Spleen (tissue), 11 donors: ENCODE data around the gene HOXB5. TPM values are rescaled to one million over a fixed set of nuclear protein-coding genes. Genes with fewer than 3 reads are reported as not detected.

Experiments used
- DNase-seq: peaks from one replicate; pipeline ENCODE4 v3.0.0-alpha.2; 2020
- H3K27ac ChIP-seq, 8 donors: fragments of 200-600 bp; sonication (generic) in 7 of 8; 1 replicate in 4 of 8; 2 replicates in 4 of 8; pipeline versions ENCODE4 v1.5.0 to v1.8.0; 2016 to 2021; ENCODE audit warnings: inconsistent platforms in 4 of 8, mild to moderate bottlenecking in 4 of 8, moderate library complexity in 1 of 8
- H3K27me3 ChIP-seq, 7 donors: fragments of 200-600 bp; sonication (generic) in 6 of 7; replicated peaks in 1 of 7; 1 replicate in 4 of 7; 2 replicates in 3 of 7; pipeline versions ENCODE4 v1.5.0 to v1.8.0; 2016 to 2021; ENCODE audit warnings: inconsistent platforms in 3 of 7, mild to moderate bottlenecking in 1 of 7
- H3K36me3 ChIP-seq, 6 donors: fragments of 200-600 bp; sonication (generic) in 5 of 6; 1 replicate in 4 of 6; 2 replicates in 2 of 6; pipeline versions ENCODE4 v1.5.0 to v1.8.0; 2016 to 2021; ENCODE audit warnings: inconsistent platforms in 2 of 6
- H3K4me1 ChIP-seq, 6 donors: fragments of 200-600 bp; sonication (generic) in 5 of 6; 1 replicate in 3 of 6; 2 replicates in 3 of 6; pipeline versions ENCODE4 v1.5.0 to v1.8.0; 2016 to 2021; ENCODE audit warnings: inconsistent platforms in 3 of 6
- H3K4me3 ChIP-seq, 8 donors: fragments of 200-600 bp; sonication (generic) in 7 of 8; 1 replicate in 4 of 8; 2 replicates in 4 of 8; pipeline versions ENCODE4 v1.5.0 to v1.8.0; 2016 to 2021; ENCODE audit warnings: inconsistent platforms in 4 of 8, mild to moderate bottlenecking in 4 of 8, moderate library complexity in 2 of 8
- H3K9me3 ChIP-seq, 8 donors: fragments of 200-600 bp; sonication (generic) in 7 of 8; 1 replicate in 4 of 8; 2 replicates in 4 of 8; pipeline versions ENCODE4 v1.5.0 to v1.8.0; 2016 to 2021; ENCODE audit warnings: inconsistent platforms in 4 of 8
- CTCF ChIP-seq, 11 experiments: fragments of 200-600 bp in 7 of 11; fragments of 450-650 bp in 4 of 11; sonication (generic) in 4 of 11; IDR thresholded peaks in 8 of 11; conservative IDR thresholded peaks in 3 of 11; 1 replicate in 7 of 11; 2 replicates in 4 of 11; pipeline versions ENCODE4 v1.4.0 to v1.8.0; 2016 to 2021; ENCODE audit warnings: antibody characterized with exemption in 11 of 11, inconsistent platforms in 4 of 11, mild to moderate bottlenecking in 1 of 11
- POLR2A ChIP-seq, 3 donors: fragments of 450-650 bp; IDR thresholded peaks; one replicate each; pipeline ENCODE4 v1.5.1; 2017; ENCODE audit warnings: antibody characterized with exemption in 3 of 3, mild to moderate bottlenecking in 1 of 3
- POLR2AphosphoS5 ChIP-seq, 3 donors: sonication (generic); formaldehyde crosslinking; IDR thresholded peaks; one replicate each; pipeline ENCODE4 v1.5.1; 2017; ENCODE audit warnings: antibody characterized with exemption in 3 of 3
- WGBS, 5 donors: extraction: QIAGEN DNeasy Blood & Tissue Kit in 3 of 5; methylation state at CpG; one replicate each; pipeline versions ENCODE4 v1.1.5 to v1.1.7; 2013 to 2018; 5-methylcytosine and 5-hydroxymethylcytosine counted together
- intact Hi-C: fragments of 100-400 bp; cut with DNase I; formaldehyde crosslinking; loops from one replicate; pipeline ENCODE4 v1.15.0; 2023; ENCODE audit warnings: low total_unique reads
- polyA plus RNA-seq, 3 donors: library from polyadenylated mRNA; stranded (reverse); fragments of 200-250 nt; gene quantifications; one replicate each; pipeline ENCODE4 v1.2.1, GENCODE V29; 2013
- total RNA-seq, 7 donors: library from RNA; depleted of rRNA in 3 of 7; stranded (reverse); fragments of >200 nt in 3 of 7; fragmentation: NEBNext Ultra II Directional in 4 of 7; extraction: Animal tissue kit (Norgen Biotek cat#: 25700) in 4 of 7; gene quantifications; one replicate each; pipeline versions ENCODE4 v1.1.0 to v1.2.1, GENCODE V29; 2016 to 2021
- donor health status: healthy with polysubstance abuse.
- donor health status: DM: no; HTN: no; CAD: no; lungs with moderate emphysema.
- donor health status: DM: no; HTN: no; CAD: no.
- donor health status: Bipolar disorder and iron deficiency.
- donor health status: healthy.
- donor health status: DM: no; HTN: no; CAD: no.
- donor health status: DM: yes; HTN: yes; CAD: no.

HOXB5 gene
- total and polyA plus RNA-seq, 10 donors, result 0.43 to 2.6 (median 1.1) TPM

DNA sequence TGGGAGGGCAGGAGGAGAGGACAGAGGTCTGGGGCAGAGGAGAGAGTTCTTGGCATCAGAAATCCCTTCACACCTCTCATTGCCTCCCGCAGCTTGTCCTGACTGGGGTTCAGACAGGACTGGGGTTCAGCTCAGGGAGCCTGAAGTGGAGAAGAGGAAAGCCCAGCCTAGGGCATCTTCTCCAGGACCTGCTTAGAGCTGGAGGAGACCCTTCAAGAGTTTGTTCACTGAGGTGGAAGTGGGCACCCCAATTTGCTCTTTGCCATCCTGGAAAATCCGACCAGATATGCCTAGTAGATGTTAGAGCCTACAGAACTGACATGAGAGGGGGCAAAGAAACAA lies 5.5 kb downstream of the HOXB5 start:
- no peaks in the 10 kb centered on the region for H3K9me3 ChIP-seq
- no peak for DNase-seq
- peak overlapping the region in 7 of 8 donors; percentile 39 to 85 (median 81) for H3K27ac ChIP-seq
- peaks cover 13 to 86% (median 44%) of the 10 kb centered on the region in 6 donors for H3K4me1 ChIP-seq
- intact Hi-C loops, result no loop called here
- WGBS, 5 donors, result 27 to 65% (median 48%) methylated on average over 2 of the region's 2 CpGs
- TF ChIP-seq POLR2A (IDR thresholded peaks at IDR 0.05) (no peak), POLR2AphosphoS5 (IDR thresholded peaks at IDR 0.05) (no peak), CTCF (IDR thresholded peaks at IDR 0.05 in 8 of 11, conservative IDR thresholded peaks at IDR 0.05 in 3 of 11) (no peak)
- H3K4me3 ChIP-seq, result peak overlapping the region in 1 of 8 donors; percentile 81
- peaks cover 0 to 100% (median 70%) of the 10 kb centered on the region in 7 donors for H3K27me3 ChIP-seq
- no peaks in the 10 kb centered on the region for H3K36me3 ChIP-seq

DNA sequence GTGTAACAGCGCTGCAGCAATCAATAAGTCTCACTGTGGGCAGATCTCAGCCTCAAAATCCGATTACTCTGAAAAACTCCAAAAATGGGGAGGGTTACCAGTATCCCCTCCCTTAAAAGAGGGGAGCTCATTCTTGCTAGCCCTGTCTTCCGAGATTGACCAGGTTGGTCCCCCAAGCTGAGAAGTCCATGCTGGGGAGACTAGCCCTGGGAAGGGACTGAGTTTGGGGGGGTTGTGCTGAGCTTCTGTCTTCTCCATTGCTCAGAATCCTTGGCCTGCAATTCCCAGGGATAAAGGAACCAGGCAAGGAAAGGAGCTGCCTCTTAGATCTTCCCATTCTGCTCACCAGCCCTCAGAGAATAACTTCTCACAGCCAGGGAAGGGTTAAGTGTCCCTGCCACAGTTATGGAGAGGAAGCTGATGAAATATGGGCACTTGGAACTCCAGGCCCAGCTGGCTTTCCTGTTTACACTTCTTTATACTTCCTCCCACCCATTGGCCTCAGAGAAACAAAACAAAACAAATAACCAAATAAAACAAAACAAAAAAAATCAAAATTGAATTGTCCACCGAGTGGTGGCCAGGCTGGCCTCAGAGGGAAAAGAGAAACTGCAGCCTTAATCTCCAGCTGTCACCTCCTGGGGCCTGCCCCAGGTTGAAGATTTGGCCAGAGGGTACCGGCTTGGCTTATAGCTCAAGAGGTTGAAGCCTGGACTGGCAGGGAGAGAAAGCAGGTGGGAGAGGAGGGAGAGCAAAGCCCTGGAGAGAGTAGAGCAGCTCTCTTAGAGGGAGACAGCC lies 6.1 kb downstream of the HOXB5 start:
- H3K27ac ChIP-seq, result peak overlapping the region; percentile 2 to 85 (median 78)
- no peak for TF ChIP-seq POLR2AphosphoS5 (IDR thresholded peaks at IDR 0.05)
- peak overlapping the region in 2 of 8 donors; percentile 9 to 81 for H3K4me3 ChIP-seq
- H3K4me1 ChIP-seq, result peaks cover 15 to 86% (median 44%) of the 10 kb centered on the region in 6 donors
- H3K27me3 ChIP-seq, result peaks cover 0 to 100% (median 70%) of the 10 kb centered on the region in 7 donors
- H3K36me3 ChIP-seq, result no peaks in the 10 kb centered on the region
- no peaks in the 10 kb centered on the region for H3K9me3 ChIP-seq
- no peak for DNase-seq
- WGBS, 5 donors, result 29 to 59% (median 34%) methylated on average over 5 of the region's 5 CpGs
- intact Hi-C loops, result no loop called here

GRCh38 chr17:48586355-48587258 lies 7.0 kb downstream of the HOXB5 start:
- no peak for DNase-seq
- intact Hi-C loops, result no loop called here
- Histone ChIP-seq H3K27ac (peak overlapping the region; percentile 35 to 85 (median 82)), H3K4me1 (peaks cover 15 to 86% (median 47%) of the 10 kb centered on the region in 6 donors), H3K27me3 (peaks cover 2 to 100% (median 70%) of the 10 kb centered on the region in 7 donors), H3K36me3 (no peaks in the 10 kb centered on the region), H3K9me3 (no peaks in the 10 kb centered on the region), H3K4me3 (peak overlapping the region; percentile 35 to 81 (median 54))
- 11 to 19% (median 12%) methylated on average over 34 of the region's 34 CpGs for WGBS, 5 donors
- no peak for TF ChIP-seq CTCF (IDR thresholded peaks at IDR 0.05 in 8 of 11, conservative IDR thresholded peaks at IDR 0.05 in 3 of 11)
- TF ChIP-seq POLR2A (IDR thresholded peaks at IDR 0.05), result no peak
- no peak for TF ChIP-seq POLR2AphosphoS5 (IDR thresholded peaks at IDR 0.05)

GRCh38 chr17:48584223-48584741 lies 9.3 kb downstream of the HOXB5 start:
- DNase-seq, result no peak
- H3K27me3 ChIP-seq, result peaks cover 2 to 100% (median 78%) of the 10 kb centered on the region in 7 donors
- H3K4me3 ChIP-seq, result peak overlapping the region in 1 of 8 donors; percentile 81
- no peak for TF ChIP-seq CTCF (IDR thresholded peaks at IDR 0.05 in 8 of 11, conservative IDR thresholded peaks at IDR 0.05 in 3 of 11)
- no peak for TF ChIP-seq POLR2A (IDR thresholded peaks at IDR 0.05)
- no peak for TF ChIP-seq POLR2AphosphoS5 (IDR thresholded peaks at IDR 0.05)
- no peaks in the 10 kb centered on the region for H3K36me3 ChIP-seq
- 64 to 84% (median 71%) methylated on average over 2 of the region's 2 CpGs for WGBS, 5 donors
- intact Hi-C loops, result no loop called here
- H3K9me3 ChIP-seq, result no peaks in the 10 kb centered on the region
- H3K4me1 ChIP-seq, result peaks cover 16 to 91% (median 60%) of the 10 kb centered on the region in 6 donors
- H3K27ac ChIP-seq, result peak overlapping the region in 4 of 8 donors; percentile 76 to 87 (median 84)
